Measurements from ENCODE around the gene KCNMB2.
"Not testable (repeated sequence)": the region's sequence is repeated elsewhere in the genome, so short reads cannot be mapped to it uniquely, and the experiment has no call there.

KCNMB2 gene

GRCh38 chr3:178536211-178537079 is at the start of gene KCNMB2:
Gene KCNMB2, plus strand, starts transcription at chr3:178536436.
- DNase-seq (ENCODE audit: low read depth in 3 of 3, low spot score in 1 of 3), result no peak

- no peak for DNase-seq (ENCODE audit: low read depth in 3 of 3, low spot score in 1 of 3)
Measured at GRCh38 chr3:178486903-178487302, 49.3 kb upstream of the KCNMB2 start.

GRCh38 chr3:178487752-178488151 is 48.5 kb upstream of the KCNMB2 start:
- DNase-seq (ENCODE audit: low read depth in 3 of 3, low spot score in 1 of 3), result no peak

- DNase-seq (ENCODE audit: low read depth in 3 of 3, low spot score in 1 of 3), result no peak
Measured at GRCh38 chr3:178491751-178492150, 44.5 kb upstream of the KCNMB2 start.

- no peak for DNase-seq (ENCODE audit: low read depth in 3 of 3, low spot score in 1 of 3)
Measured at GRCh38 chr3:178492491-178492890, 43.7 kb upstream of the KCNMB2 start.

GRCh38 chr3:178494386-178494785 is 41.9 kb upstream of the KCNMB2 start:
- no peak for DNase-seq (ENCODE audit: low read depth in 3 of 3, low spot score in 1 of 3)

- DNase-seq (ENCODE audit: low read depth in 3 of 3, low spot score in 1 of 3), result no peak
Measured at GRCh38 chr3:178496911-178497310, 39.3 kb upstream of the KCNMB2 start.

GRCh38 chr3:178498871-178499270 is 37.4 kb upstream of the KCNMB2 start:
- no peak for DNase-seq (ENCODE audit: low read depth in 3 of 3, low spot score in 1 of 3)

- DNase-seq (ENCODE audit: low read depth in 3 of 3, low spot score in 1 of 3), result no peak
Measured at GRCh38 chr3:178500631-178501030, 35.6 kb upstream of the KCNMB2 start.

- no peak for DNase-seq (ENCODE audit: low read depth in 3 of 3, low spot score in 1 of 3)
Measured at GRCh38 chr3:178504128-178504527, 32.1 kb upstream of the KCNMB2 start.

GRCh38 chr3:178505832-178506231 is 30.4 kb upstream of the KCNMB2 start:
- DNase-seq (ENCODE audit: low read depth in 3 of 3, low spot score in 1 of 3), result no peak

- DNase-seq (ENCODE audit: low read depth in 3 of 3, low spot score in 1 of 3), result no peak
Measured at GRCh38 chr3:178507507-178508442, 28.5 kb upstream of the KCNMB2 start.

GRCh38 chr3:178508443-178508825 is 27.8 kb upstream of the KCNMB2 start:
- DNase-seq (ENCODE audit: low read depth in 3 of 3, low spot score in 1 of 3), result no peak

- DNase-seq (ENCODE audit: low read depth in 3 of 3, low spot score in 1 of 3), result no peak
Measured at GRCh38 chr3:178510496-178510895, 25.7 kb upstream of the KCNMB2 start.

- no peak for DNase-seq (ENCODE audit: low read depth in 3 of 3, low spot score in 1 of 3)
Measured at GRCh38 chr3:178512647-178513046, 23.6 kb upstream of the KCNMB2 start.

GRCh38 chr3:178513546-178514380 is 22.5 kb upstream of the KCNMB2 start:
- DNase-seq (ENCODE audit: low read depth in 3 of 3, low spot score in 1 of 3), result no peak

- DNase-seq (ENCODE audit: low read depth in 3 of 3, low spot score in 1 of 3), result no peak
Measured at GRCh38 chr3:178514401-178514800, 21.8 kb upstream of the KCNMB2 start.

- not testable (repeated sequence) for DNase-seq (ENCODE audit: low read depth in 3 of 3, low spot score in 1 of 3)
Measured at GRCh38 chr3:178515076-178515744, 21.0 kb upstream of the KCNMB2 start.

GRCh38 chr3:178517665-178518334 is 18.4 kb upstream of the KCNMB2 start:
- no peak for DNase-seq (ENCODE audit: low read depth in 3 of 3, low spot score in 1 of 3)
